NCI-H460 (cell line): ENCODE results near the gene IER5. TPM values are rescaled to one million over a fixed set of nuclear protein-coding genes. Genes with fewer than 3 reads are reported as not detected.
A peak's percentile ranks its signal among the peaks of the same experiment; 100 is the strongest.

Experiments
- DNase-seq: peaks from one replicate; pipeline ENCODE4 v3.0.0-alpha.2; 2016; ENCODE audit warnings: low read depth; ENCODE audit errors: extremely low read depth
- total RNA-seq: library from RNA; depleted of rRNA; stranded (reverse); fragments of >200 nt; shearing (Covaris generic); gene quantifications from 2 replicates; pipeline ENCODE4 v1.2.3, GENCODE V29; 2014

Gene IER5
- total RNA-seq, 1 experiment from 2014 or later, result 29.6 TPM

- DNase-seq, result no peak
Measured at GRCh38 chr1:181075766-181076350, 12.6 kb upstream of the IER5 start.

GRCh38 chr1:181076852-181077251, 11.6 kb upstream of the IER5 start:
- DNase-seq, result no peak

GRCh38 chr1:181077576-181078242, 10.8 kb upstream of the IER5 start:
- DNase-seq, result no peak

GRCh38 chr1:181079382-181079781, 9.1 kb upstream of the IER5 start:
- DNase-seq, result no peak

GRCh38 chr1:181079920-181080319, 8.6 kb upstream of the IER5 start:
- DNase-seq, result no peak

GRCh38 chr1:181080556-181080955, 7.9 kb upstream of the IER5 start:
- no peak for DNase-seq

GRCh38 chr1:181081395-181081794, 7.1 kb upstream of the IER5 start:
- DNase-seq, result no peak

- peak; percentile 64 for DNase-seq
Measured at GRCh38 chr1:181083842-181084605, 4.5 kb upstream of the IER5 start.

- no peak for DNase-seq
Measured at GRCh38 chr1:181084606-181084969, 3.9 kb upstream of the IER5 start.

GRCh38 chr1:181086091-181086490, 2.4 kb upstream of the IER5 start:
- DNase-seq, result no peak

- DNase-seq, result no peak
Measured at GRCh38 chr1:181086926-181087325, 1.6 kb upstream of the IER5 start.

GRCh38 chr1:181087400-181087901, 1.0 kb upstream of the IER5 start:
- DNase-seq, result no peak

GRCh38 chr1:181089017-181089675, 646 bp downstream of the IER5 start:
- DNase-seq, result no peak

- DNase-seq, result peak; percentile 57
Measured at GRCh38 chr1:181089676-181090544, 1.4 kb downstream of the IER5 start.

- no peak for DNase-seq
Measured at GRCh38 chr1:181090641-181091126, 2.2 kb downstream of the IER5 start.

- DNase-seq, result no peak
Measured at GRCh38 chr1:181091309-181092040, 3.0 kb downstream of the IER5 start.

- no peak for DNase-seq
Measured at GRCh38 chr1:181092056-181092455, 3.6 kb downstream of the IER5 start.

GRCh38 chr1:181092883-181093458, 4.5 kb downstream of the IER5 start:
- no peak for DNase-seq
